ENCODE measurements around the gene GUCY2D.

DNA sequence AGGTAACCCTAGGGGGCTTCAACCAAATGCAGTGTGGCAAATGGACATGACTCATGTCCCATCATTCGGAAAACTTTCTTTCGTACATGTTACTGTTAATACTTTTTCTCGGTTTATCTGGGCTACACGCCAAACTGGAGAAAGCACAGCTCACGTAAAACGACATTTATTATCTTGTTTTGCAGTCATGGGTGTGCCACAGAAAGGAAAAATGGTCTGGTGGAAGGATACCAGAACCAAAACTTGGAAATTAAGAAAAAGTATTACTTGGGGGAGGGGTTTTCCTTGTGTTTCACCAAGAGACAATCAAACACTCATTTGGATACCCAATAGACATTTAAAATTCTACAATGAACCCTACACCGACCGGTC, 60.0 kb downstream of the GUCY2D start:
- TF ChIP-seq YY1 (IDR thresholded peaks at IDR 0.05; ENCODE audit: insufficient read depth, insufficient read length) (no peak), ZNF274 (IDR thresholded peaks at IDR 0.05; ENCODE audit: low read depth, low read length) (no peak), SUZ12 (IDR thresholded peaks at IDR 0.05; ENCODE audit: extremely low read depth, insufficient read depth, insufficient read length) (no peak)
